Liver (tissue), 9 donors: ENCODE measurements around the gene ADAM8. TPM values are rescaled to one million over a fixed set of nuclear protein-coding genes. Genes with fewer than 3 reads are reported as not detected.
"Not testable (repeated sequence)": the region's sequence is repeated elsewhere in the genome, so short reads cannot be mapped to it uniquely, and the experiment has no call there.

ENCODE experiments used
- DNase-seq: peaks from one replicate; pipeline ENCODE4 v3.0.0-alpha.2; 2017; ENCODE audit warnings: low spot score
- H3K27ac ChIP-seq, 2 donors: one replicate each; pipeline ENCODE4 v1.7.0; 2013; ENCODE audit warnings: inconsistent platforms in 2 of 2, low read length in 2 of 2, control low read depth in 1 of 2, low read depth in 1 of 2, mild to moderate bottlenecking in 1 of 2
- H3K27me3 ChIP-seq, 4 donors: one replicate each; pipeline versions ENCODE4 v1.6.1 to v1.7.0; 2013; ENCODE audit warnings: low read length in 3 of 4, inconsistent platforms in 1 of 4, mild to moderate bottlenecking in 1 of 4, moderate library complexity in 1 of 4; ENCODE audit not compliant: control insufficient read depth in 4 of 4, insufficient read depth in 4 of 4
- H3K36me3 ChIP-seq, 4 donors: one replicate each; pipeline versions ENCODE4 v1.6.1 to v1.7.0; 2013; ENCODE audit warnings: low read length in 3 of 4, mild to moderate bottlenecking in 3 of 4, low read depth in 1 of 4, moderate library complexity in 1 of 4; ENCODE audit not compliant: control insufficient read depth in 4 of 4, insufficient read depth in 3 of 4
- H3K4me1 ChIP-seq, 4 donors: one replicate each; pipeline versions ENCODE4 v1.6.1 to v1.7.0; 2013; ENCODE audit warnings: low read length in 3 of 4, mild to moderate bottlenecking in 3 of 4, moderate library complexity in 1 of 4; ENCODE audit not compliant: control insufficient read depth in 4 of 4, insufficient read depth in 4 of 4
- H3K4me3 ChIP-seq, 3 donors: one replicate each; pipeline versions ENCODE4 v1.6.1 to v1.7.0; 2013; ENCODE audit warnings: low read length in 3 of 3, control low read depth in 1 of 3, low read depth in 1 of 3, mild to moderate bottlenecking in 1 of 3
- H3K9ac ChIP-seq, 2 donors: one replicate each; pipeline ENCODE4 v1.7.0; 2013; ENCODE audit warnings: low read length in 2 of 2, mild to moderate bottlenecking in 2 of 2, moderate library complexity in 2 of 2, control low read depth in 1 of 2, low read depth in 1 of 2
- H3K9me3 ChIP-seq, 4 donors: one replicate each; pipeline versions ENCODE4 v1.6.1 to v1.7.0; 2013; ENCODE audit warnings: low read length in 3 of 4; ENCODE audit not compliant: control insufficient read depth in 4 of 4
- ATF3 ChIP-seq: IDR thresholded peaks from 2 replicates; pipeline ENCODE4 v1.6.1; 2016; ENCODE audit warnings: antibody characterized with exemption
- EGR1 ChIP-seq, 2 donors: IDR thresholded peaks; 2 replicates each; pipeline ENCODE4 v1.6.1; 2016 to 2018; ENCODE audit warnings: antibody characterized with exemption in 2 of 2, low read depth in 2 of 2
- FOXA2 ChIP-seq: IDR thresholded peaks from 2 replicates; pipeline ENCODE4 v1.6.1; 2016; ENCODE audit warnings: antibody characterized with exemption
- GABPA ChIP-seq, 2 donors: IDR thresholded peaks in 1 of 2; conservative IDR thresholded peaks in 1 of 2; 2 replicates each; pipeline ENCODE4 v1.6.1; 2016; ENCODE audit warnings: antibody characterized with exemption in 2 of 2, mild to moderate bottlenecking in 1 of 2, moderate library complexity in 1 of 2
- HNF4A ChIP-seq, 2 donors: conservative IDR thresholded peaks; 2 replicates each; pipeline ENCODE4 v1.6.1; 2016; ENCODE audit warnings: antibody characterized with exemption in 2 of 2, mild to moderate bottlenecking in 2 of 2
- HNF4G ChIP-seq: IDR thresholded peaks from 2 replicates; pipeline ENCODE4 v1.6.1; 2016; ENCODE audit warnings: antibody characterized with exemption
- JUND ChIP-seq, 2 donors: IDR thresholded peaks; 2 replicates each; pipeline ENCODE4 v1.6.1; 2016; ENCODE audit warnings: antibody characterized with exemption in 2 of 2
- MAX ChIP-seq: IDR thresholded peaks from 2 replicates; pipeline ENCODE4 v1.6.1; 2016; ENCODE audit warnings: antibody characterized with exemption
- NR2F2 ChIP-seq: IDR thresholded peaks from 2 replicates; pipeline ENCODE4 v1.6.1; 2016; ENCODE audit warnings: antibody characterized with exemption
- REST ChIP-seq: IDR thresholded peaks from 2 replicates; pipeline ENCODE4 v1.6.1; 2016; ENCODE audit warnings: antibody characterized with exemption, mild to moderate bottlenecking
- RXRA ChIP-seq, 2 donors: IDR thresholded peaks; 2 replicates each; pipeline ENCODE4 v1.6.1; 2017 to 2018; ENCODE audit warnings: antibody characterized with exemption in 2 of 2, mild to moderate bottlenecking in 1 of 2
- SP1 ChIP-seq: IDR thresholded peaks from 2 replicates; pipeline ENCODE4 v1.6.1; 2018; ENCODE audit warnings: antibody characterized with exemption, mild to moderate bottlenecking
- YY1 ChIP-seq: IDR thresholded peaks from 2 replicates; pipeline ENCODE4 v1.6.1; 2016; ENCODE audit warnings: antibody characterized with exemption, mild to moderate bottlenecking
- ZBTB33 ChIP-seq: IDR thresholded peaks from 2 replicates; pipeline ENCODE4 v1.6.1; 2016; ENCODE audit warnings: antibody characterized with exemption
- WGBS: extraction: QIAGEN DNeasy Blood & Tissue Kit; methylation state at CpG from one replicate; pipeline ENCODE4 v1.1.7; 2013; 5-methylcytosine and 5-hydroxymethylcytosine counted together
- polyA plus RNA-seq, 2 donors: library from polyadenylated mRNA; stranded (reverse) in 1 of 2; unstranded in 1 of 2; fragments of 200-250 nt in 1 of 2; fragments of >200 nt in 1 of 2; fragmentation: Nextera tagmentation in 1 of 2; extraction: Ambion mirVana in 1 of 2; gene quantifications; one replicate each; pipeline versions ENCODE4 v1.2.1 to v1.2.3, GENCODE V29; 2013 to 2015
- total RNA-seq, 2 donors: library from RNA; depleted of rRNA; stranded (reverse); fragments of >200 nt; gene quantifications; one replicate each; pipeline ENCODE4 v1.2.3, GENCODE V29; 2014
- donor health status: healthy.
- donor health status: healthy.
- donor health status: healthy.
- donor health status: healthy.
- donor health status: healthy.

Gene ADAM8
- total and polyA plus RNA-seq, 4 donors, result 1.3 to 6.9 (median 3.7) TPM

- H3K27me3 ChIP-seq, result peaks cover 3 to 6% (median 5%) of the 10 kb centered on the region in 4 donors
- no peaks in the 10 kb centered on the region for H3K9me3 ChIP-seq
- no peaks in the 10 kb centered on the region for H3K4me1 ChIP-seq
- H3K9ac ChIP-seq, result no peak overlapping the region
- H3K4me3 ChIP-seq, result no peak overlapping the region
- 59% methylated on average over 25 of the region's 25 CpGs for WGBS
- DNase-seq, result no peak
- H3K27ac ChIP-seq, result no peak overlapping the region
- no peak for TF ChIP-seq NR2F2
- no peak for TF ChIP-seq ZBTB33
- TF ChIP-seq SP1, result no peak
- no peak for TF ChIP-seq EGR1 (IDR thresholded peaks at IDR 0.05; ENCODE audit: low read depth in 2 of 2)
- TF ChIP-seq YY1, result no peak
- TF ChIP-seq HNF4A (conservative IDR thresholded peaks at IDR 0.05), result no peak
- TF ChIP-seq MAX, result no peak
- no peak for TF ChIP-seq HNF4G
- no peak for TF ChIP-seq REST
- TF ChIP-seq ATF3, result no peak
- no peak for TF ChIP-seq RXRA (IDR thresholded peaks at IDR 0.05)
- no peak for TF ChIP-seq JUND (IDR thresholded peaks at IDR 0.05)
- no peaks in the 10 kb centered on the region for H3K36me3 ChIP-seq
Measured at GRCh38 chr10:133224756-133225372, 51.8 kb downstream of the ADAM8 start.

GRCh38 chr10:133224076-133224475 lies 52.6 kb downstream of the ADAM8 start:
- no peaks in the 10 kb centered on the region for H3K9me3 ChIP-seq
- DNase-seq, result no peak
- H3K9ac ChIP-seq, result no peak overlapping the region
- no peak overlapping the region for H3K4me3 ChIP-seq
- H3K27ac ChIP-seq, result no peak overlapping the region
- TF ChIP-seq RXRA (IDR thresholded peaks at IDR 0.05), result no peak
- no peak for TF ChIP-seq HNF4A (conservative IDR thresholded peaks at IDR 0.05)
- no peak for TF ChIP-seq JUND (IDR thresholded peaks at IDR 0.05)
- no peak for TF ChIP-seq REST
- TF ChIP-seq GABPA (IDR thresholded peaks at IDR 0.05 in 1 of 2, conservative IDR thresholded peaks at IDR 0.05 in 1 of 2), result no peak
- TF ChIP-seq MAX, result no peak
- no peak for TF ChIP-seq FOXA2
- no peak for TF ChIP-seq HNF4G
- no peak for TF ChIP-seq NR2F2
- TF ChIP-seq ATF3, result no peak
- no peak for TF ChIP-seq ZBTB33
- TF ChIP-seq YY1, result no peak
- 66% methylated on average over 14 of the region's 14 CpGs for WGBS
- no peaks in the 10 kb centered on the region for H3K36me3 ChIP-seq
- peaks cover 0 to 5% (median 2%) of the 10 kb centered on the region in 4 donors for H3K27me3 ChIP-seq
- H3K4me1 ChIP-seq, result no peaks in the 10 kb centered on the region

GRCh38 chr10:133221756-133222155 lies 54.9 kb downstream of the ADAM8 start:
- not testable (repeated sequence) for H3K4me1 ChIP-seq, H3K9me3 ChIP-seq, H3K9ac ChIP-seq, H3K36me3 ChIP-seq, H3K4me3 ChIP-seq, DNase-seq, H3K27me3 ChIP-seq, H3K27ac ChIP-seq
- 89% methylated on average over 18 of the region's 22 CpGs for WGBS
